Large intestine (tissue), 3 donors: ENCODE data around the gene PRPH. TPM values are rescaled to one million over a fixed set of nuclear protein-coding genes. Genes with fewer than 3 reads are reported as not detected.
A peak's percentile ranks its signal among the peaks of the same experiment; 100 is the strongest.

Source experiments
- DNase-seq, 2 donors: peaks; one replicate each; pipeline versions ENCODE4 v3.0.0 to v3.0.0-alpha.2; 2013
- H3K27ac ChIP-seq: one replicate; pipeline ENCODE4 v1.5.1; 2013; ENCODE audit warnings: low read length
- H3K27me3 ChIP-seq: 2 replicates; pipeline ENCODE4 v1.6.1; 2013; ENCODE audit warnings: low read length; ENCODE audit not compliant: control insufficient read depth, insufficient read depth
- H3K36me3 ChIP-seq: 2 replicates; pipeline ENCODE4 v1.6.1; 2013; ENCODE audit warnings: low read length; ENCODE audit not compliant: control insufficient read depth, insufficient read depth
- H3K4me1 ChIP-seq: one replicate; pipeline ENCODE4 v1.6.1; 2013; ENCODE audit warnings: low read length; ENCODE audit not compliant: control insufficient read depth, insufficient read depth
- H3K4me3 ChIP-seq: one replicate; pipeline ENCODE4 v1.5.1; 2013; ENCODE audit warnings: low read length
- H3K9me3 ChIP-seq: one replicate; pipeline ENCODE4 v1.6.1; 2013; ENCODE audit warnings: mild to moderate bottlenecking, low read depth, low read length, moderate library complexity; ENCODE audit not compliant: control insufficient read depth
- WGBS: methylation state at CpG from one replicate; pipeline ENCODE4 v1.1.5; 2013; ENCODE audit warnings: low lambda C conversion rate; ENCODE audit not compliant: insufficient coverage; 5-methylcytosine and 5-hydroxymethylcytosine counted together
- polyA plus RNA-seq: library from polyadenylated mRNA; unstranded; fragments of 120-200 nt; gene quantifications from one replicate; pipeline ENCODE4 v1.2.1, GENCODE V29; 2013

Gene PRPH
- polyA plus RNA-seq, 1 donor = 115 TPM

DNA sequence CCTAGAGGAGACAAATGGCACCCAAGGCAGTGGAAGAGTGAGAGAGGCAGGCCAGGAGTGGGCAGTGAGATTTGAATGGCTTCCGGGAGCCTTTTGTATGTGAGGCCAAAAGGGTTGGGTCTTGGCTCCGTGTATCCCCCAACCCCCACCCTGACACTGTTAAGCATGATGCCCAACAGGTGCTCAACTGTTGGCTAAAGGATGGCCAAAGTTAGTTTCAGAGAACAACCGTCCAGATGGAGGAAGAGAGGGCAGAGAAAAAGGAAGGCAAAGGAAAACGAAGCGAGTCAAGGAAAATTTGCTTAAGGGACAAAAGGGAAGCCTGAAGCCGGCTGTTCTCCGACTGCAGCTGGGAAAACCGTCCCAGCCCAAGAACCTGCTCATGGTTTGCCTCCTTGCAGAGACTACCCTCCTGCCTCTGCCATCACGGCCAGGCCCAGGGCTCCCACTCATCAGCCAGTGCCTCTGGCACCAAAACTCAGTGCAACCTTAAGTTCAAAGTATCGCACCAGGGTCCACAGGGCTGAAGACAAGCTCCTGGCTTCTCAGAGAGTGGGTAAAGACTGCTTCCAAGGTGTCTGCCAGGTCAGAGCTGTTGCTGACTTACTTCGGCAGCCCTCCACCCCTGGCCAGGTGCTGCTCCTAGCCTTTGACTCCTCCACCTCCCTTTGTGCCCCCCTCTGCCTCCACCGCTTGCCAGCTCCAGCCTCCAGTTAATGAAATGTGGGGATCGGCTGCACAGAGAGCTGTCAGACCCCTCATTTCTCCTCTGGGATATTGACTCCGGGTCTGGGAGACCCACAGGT is 46.2 kb downstream of the PRPH start:
- H3K27ac ChIP-seq = no peak overlapping the region
- peak in 1 of 2 donors; percentile 15 for DNase-seq
- WGBS = 20% methylated on average over 1 of the region's 14 CpGs
- H3K4me3 ChIP-seq = no peak overlapping the region
- H3K27me3 ChIP-seq = peaks cover 99% of the 10 kb centered on the region
- H3K4me1 ChIP-seq = peaks cover 47% of the 10 kb centered on the region
- H3K9me3 ChIP-seq = peaks cover 25% of the 10 kb centered on the region
- H3K36me3 ChIP-seq = no peaks in the 10 kb centered on the region

DNA sequence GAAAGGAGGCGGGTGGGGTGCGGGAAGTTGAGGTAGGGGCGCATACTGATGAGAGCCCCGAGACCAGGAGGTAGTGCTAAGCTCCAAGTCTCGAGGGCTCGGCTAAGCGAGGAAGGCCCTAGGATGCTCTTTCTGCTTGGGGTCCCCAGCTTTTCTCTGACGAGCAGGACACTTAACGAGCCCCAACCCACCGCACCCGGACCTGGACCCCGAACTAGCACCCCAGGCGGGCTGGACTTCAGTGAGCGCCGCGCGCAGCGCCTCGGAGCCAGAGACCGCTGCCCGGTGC is 46.8 kb downstream of the PRPH start:
- H3K36me3 ChIP-seq = no peaks in the 10 kb centered on the region
- H3K4me1 ChIP-seq = peaks cover 50% of the 10 kb centered on the region
- H3K9me3 ChIP-seq = peaks cover 24% of the 10 kb centered on the region
- H3K27ac ChIP-seq = no peak overlapping the region
- WGBS = no CpG with 5 or more reads among the region's 21 CpGs
- peaks cover 99% of the 10 kb centered on the region for H3K27me3 ChIP-seq
- no peak for DNase-seq
- H3K4me3 ChIP-seq = no peak overlapping the region

DNA sequence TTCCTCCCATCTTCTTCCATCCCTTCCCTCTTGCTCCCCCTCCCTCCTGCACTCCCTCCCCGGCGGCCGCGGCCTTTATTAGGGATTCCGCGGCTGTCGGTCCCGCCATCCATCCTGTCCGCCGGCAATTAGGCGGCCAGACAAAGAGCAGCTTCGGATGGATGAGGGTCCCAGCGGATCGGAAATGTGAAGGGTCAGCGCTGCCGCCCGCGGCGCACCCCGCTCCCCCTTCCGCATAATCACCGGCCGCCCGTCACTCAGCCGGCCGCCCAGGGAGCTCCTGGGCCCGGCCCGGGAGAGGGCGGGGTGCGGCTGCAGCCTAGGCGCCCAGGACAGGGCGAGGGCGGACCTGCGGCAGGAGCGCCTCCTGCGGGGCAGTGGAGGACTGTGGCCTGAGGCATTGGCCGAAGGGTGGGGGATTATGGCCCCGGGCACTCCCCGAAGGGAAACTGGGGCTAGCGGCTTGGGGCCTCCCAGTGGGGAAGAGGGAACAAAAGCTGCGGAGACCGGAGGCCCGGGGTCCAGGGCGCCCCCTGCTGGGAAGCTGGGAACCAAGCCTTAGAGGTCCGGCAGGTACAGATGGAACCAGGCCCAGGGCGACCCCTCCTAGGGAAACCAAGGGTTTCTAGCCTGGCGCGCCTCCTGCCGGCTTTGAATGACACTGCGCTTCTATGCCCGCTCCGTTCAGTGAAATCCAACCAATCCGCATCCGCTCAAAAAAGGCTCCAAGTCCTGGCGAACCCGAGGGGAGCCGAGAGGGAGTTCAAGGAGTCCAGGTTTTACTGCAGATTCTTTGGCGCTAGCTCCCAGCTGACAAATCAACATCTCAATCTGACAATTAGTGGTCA is 47.3 kb downstream of the PRPH start:
- H3K4me1 ChIP-seq = peaks cover 51% of the 10 kb centered on the region
- WGBS = no CpG with 5 or more reads among the region's 58 CpGs
- no peak overlapping the region for H3K27ac ChIP-seq
- H3K9me3 ChIP-seq = peaks cover 22% of the 10 kb centered on the region
- peaks cover 99% of the 10 kb centered on the region for H3K27me3 ChIP-seq
- H3K4me3 ChIP-seq = peak overlapping the region; percentile 19
- peak; percentile 68 to 71 for DNase-seq
- no peaks in the 10 kb centered on the region for H3K36me3 ChIP-seq

DNA sequence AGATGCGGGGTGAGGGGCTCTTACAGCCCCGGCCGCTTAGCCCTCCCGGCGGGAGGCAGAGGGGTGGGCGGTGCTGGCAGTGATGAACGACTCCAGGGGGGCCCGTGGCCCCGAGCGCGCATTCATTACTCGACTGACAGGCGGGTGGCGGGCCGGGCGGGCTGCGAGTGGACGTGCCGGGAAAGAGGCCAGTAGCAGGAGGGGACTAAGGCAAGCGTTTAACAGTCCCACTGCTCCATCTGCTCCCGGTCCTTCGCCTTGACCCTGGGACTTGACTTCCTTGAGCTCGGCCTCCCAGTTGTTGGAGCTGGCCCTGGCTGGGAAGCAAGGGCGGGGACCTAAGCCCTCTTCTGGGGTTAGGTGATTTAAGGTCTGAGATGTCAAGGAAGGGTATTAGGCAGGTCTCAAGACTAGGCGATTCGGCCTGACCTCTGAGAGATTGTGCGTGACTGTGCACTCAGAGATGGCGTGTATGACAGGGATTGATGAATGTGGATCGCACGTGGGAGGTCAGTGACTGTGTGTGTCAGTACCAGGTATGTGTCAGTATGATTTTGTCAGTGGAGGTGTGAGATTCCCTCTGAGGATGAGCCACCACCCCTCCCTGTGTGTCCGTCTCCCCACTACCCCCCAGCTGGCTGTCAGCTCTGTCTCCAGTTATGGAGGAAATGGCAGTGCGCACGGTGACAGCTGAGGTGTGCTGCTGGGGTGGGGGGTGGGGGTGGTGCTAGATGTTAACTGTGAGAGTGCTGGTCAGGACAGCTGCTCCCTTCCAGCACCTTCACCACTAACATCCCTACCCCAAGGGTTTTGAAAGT is 48.2 kb downstream of the PRPH start:
- no CpG with 5 or more reads among the region's 33 CpGs for WGBS
- peaks cover 22% of the 10 kb centered on the region for H3K9me3 ChIP-seq
- peaks cover 55% of the 10 kb centered on the region for H3K4me1 ChIP-seq
- peak overlapping the region; percentile 19 for H3K4me3 ChIP-seq
- H3K27ac ChIP-seq = no peak overlapping the region
- peak in 1 of 2 donors; percentile 9 for DNase-seq
- no peaks in the 10 kb centered on the region for H3K36me3 ChIP-seq
- H3K27me3 ChIP-seq = peaks cover 99% of the 10 kb centered on the region

- Histone ChIP-seq H3K27me3 (peaks cover 86% of the 10 kb centered on the region), H3K4me1 (peaks cover 62% of the 10 kb centered on the region), H3K36me3 (no peaks in the 10 kb centered on the region), H3K9me3 (peaks cover 22% of the 10 kb centered on the region), H3K4me3 (no peak overlapping the region), H3K27ac (no peak overlapping the region)
- no CpG with 5 or more reads among the region's 15 CpGs for WGBS
- no peak for DNase-seq
These were observed 49.6 kb downstream of the PRPH start for GRCh38 chr12:49344486-49345050.

GRCh38 chr12:49345051-49345824 is 50.3 kb downstream of the PRPH start:
- DNase-seq = peak in 1 of 2 donors; percentile 30
- peaks cover 58% of the 10 kb centered on the region for H3K4me1 ChIP-seq
- no CpG with 5 or more reads among the region's 70 CpGs for WGBS
- peaks cover 22% of the 10 kb centered on the region for H3K9me3 ChIP-seq
- no peaks in the 10 kb centered on the region for H3K36me3 ChIP-seq
- H3K27me3 ChIP-seq = peaks cover 79% of the 10 kb centered on the region
- H3K27ac ChIP-seq = no peak overlapping the region
- peak overlapping the region; percentile 14 for H3K4me3 ChIP-seq

DNA sequence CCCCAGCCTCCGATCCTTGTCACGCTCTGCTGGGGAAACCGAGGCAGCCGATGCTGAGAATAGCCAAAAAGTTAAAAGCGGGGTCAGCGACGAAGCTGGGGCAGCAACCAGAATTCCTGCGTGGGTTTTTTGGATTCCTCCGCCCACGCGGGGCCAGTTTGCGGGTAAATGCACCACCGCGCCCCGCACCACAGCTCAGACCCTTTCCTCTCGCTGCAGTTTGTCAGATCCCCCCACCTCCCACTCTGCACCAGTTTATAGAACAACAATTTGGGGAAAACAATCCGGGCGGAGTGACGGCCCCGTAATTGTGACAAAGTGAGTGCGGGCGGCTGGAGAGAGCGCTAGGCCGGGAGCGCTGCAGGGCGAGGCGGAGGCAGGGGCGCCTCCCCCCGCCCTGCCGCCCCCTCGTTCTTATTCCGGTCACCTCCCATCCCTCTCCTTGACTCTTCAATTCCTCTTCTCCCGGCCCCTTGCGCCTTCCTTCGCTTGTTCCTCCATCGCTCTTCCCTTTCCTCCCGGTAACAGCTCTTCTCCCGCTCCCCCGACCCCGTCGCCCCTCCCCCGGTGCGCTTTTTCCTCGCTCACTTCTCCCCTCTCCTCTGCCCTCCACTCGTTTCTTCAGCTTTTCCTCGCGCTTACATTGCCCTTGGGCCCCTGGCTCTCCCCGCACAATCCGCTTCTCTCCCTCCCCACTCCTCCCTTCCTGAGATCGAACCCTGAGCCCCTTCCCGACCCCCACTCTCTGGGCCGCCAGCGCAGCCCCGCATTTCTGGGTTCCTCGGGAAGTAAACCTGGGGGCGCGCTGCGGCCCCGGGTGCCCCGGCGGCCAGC is 51.1 kb downstream of the PRPH start:
- Histone ChIP-seq H3K9me3 (peaks cover 22% of the 10 kb centered on the region), H3K4me1 (peaks cover 58% of the 10 kb centered on the region), H3K27me3 (peaks cover 71% of the 10 kb centered on the region), H3K36me3 (peaks cover under 1% of the 10 kb centered on the region), H3K4me3 (peak overlapping the region; percentile 14), H3K27ac (no peak overlapping the region)
- DNase-seq = peak in 1 of 2 donors; percentile 26
- WGBS = 20% methylated on average over 6 of the region's 61 CpGs

- H3K4me1 ChIP-seq = peaks cover 58% of the 10 kb centered on the region
- peaks cover 64% of the 10 kb centered on the region for H3K27me3 ChIP-seq
- H3K4me3 ChIP-seq = peak within 1 kb of the TSS; percentile 59
- DNase-seq = peak in 1 of 2 donors; percentile 46
- no peak within 1 kb of the TSS for H3K27ac ChIP-seq
- H3K36me3 ChIP-seq = peaks cover 4% of the 10 kb centered on the region
- peaks cover 22% of the 10 kb centered on the region for H3K9me3 ChIP-seq
- WGBS = no CpG with 5 or more reads among the region's 47 CpGs
These were observed 51.8 kb downstream of the PRPH start, which contains the start of gene DNAJC22 for GRCh38 chr12:49346659-49347310. Gene DNAJC22 (plus strand): TSS chr12:49346888. CDS start chr12:49348873, 1,985 bp downstream.
